Measurements from ENCODE around the gene DCTN4.
"Not testable (repeated sequence)": the region's sequence is repeated elsewhere in the genome, so short reads cannot be mapped to it uniquely, and the experiment has no call there.

The DCTN4 gene

GRCh38 chr5:150765799-150766169 lies 7.0 kb upstream of the DCTN4 start:
- DNase-seq (no peak), ATAC-seq (replicated peaks) (no peak)
- H3K36me3 Mint-ChIP-seq (ENCODE audit: insufficient read depth), result no peaks in the 10 kb centered on the region
- no peak overlapping the region for H3K4me3 Mint-ChIP-seq
- no peak overlapping the region for H3K27ac Mint-ChIP-seq
- peaks cover 24 to 31% of the 10 kb centered on the region in 2 donors for H3K27me3 Mint-ChIP-seq
- H3K9me3 Mint-ChIP-seq, result no peaks in the 10 kb centered on the region
- no peaks in the 10 kb centered on the region for H3K4me1 Mint-ChIP-seq (ENCODE audit: low read depth in 2 of 2)

DNA sequence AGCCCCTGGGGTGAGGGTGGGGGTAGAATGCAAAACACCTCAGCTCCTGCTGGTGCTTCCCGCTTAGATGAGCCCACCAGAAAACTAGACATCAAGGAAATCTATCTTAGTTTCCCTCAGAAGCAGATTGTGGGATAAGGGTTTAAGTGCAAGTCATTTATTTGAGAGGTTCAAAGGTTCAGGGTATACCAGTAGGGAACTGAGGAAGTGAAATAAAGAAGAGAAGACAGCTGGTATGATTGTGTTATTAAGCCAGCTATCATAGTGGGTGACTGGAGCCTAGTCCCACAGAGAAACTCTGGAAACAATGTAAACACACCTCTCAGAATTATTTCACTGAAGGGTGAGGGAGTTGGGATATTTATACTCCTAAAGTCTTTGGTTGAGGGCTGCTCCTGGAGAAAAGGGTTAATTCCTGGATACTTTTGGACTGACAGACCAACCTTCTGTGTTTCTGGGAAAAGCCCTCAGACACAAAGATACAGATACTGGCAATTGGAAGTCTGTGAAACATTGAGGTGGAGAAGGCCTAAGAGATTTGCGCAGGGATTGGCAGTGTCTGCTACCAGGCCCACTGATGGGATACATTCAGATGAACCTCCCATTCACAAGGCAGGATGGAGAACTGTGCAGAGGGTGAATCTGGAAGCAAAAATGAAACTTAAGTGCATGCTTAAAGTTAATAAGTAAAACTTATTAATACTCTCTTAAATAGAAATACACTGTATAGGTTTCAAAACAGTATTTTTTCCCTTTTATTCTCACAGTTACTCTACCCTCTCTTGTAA lies 6.4 kb upstream of the DCTN4 start:
- Mint-ChIP-seq H3K27ac (no peak overlapping the region), H3K4me1 (ENCODE audit: low read depth in 2 of 2) (no peaks in the 10 kb centered on the region), H3K4me3 (no peak overlapping the region), H3K36me3 (ENCODE audit: insufficient read depth) (no peaks in the 10 kb centered on the region), H3K27me3 (peaks cover 24 to 26% of the 10 kb centered on the region in 2 donors), H3K9me3 (no peaks in the 10 kb centered on the region)
- no peak for DNase-seq
- no peak for ATAC-seq (replicated peaks)

- DNase-seq, result no peak
- H3K27me3 Mint-ChIP-seq, result peaks cover 21 to 24% of the 10 kb centered on the region in 2 donors
- no peaks in the 10 kb centered on the region for H3K9me3 Mint-ChIP-seq
- H3K4me3 Mint-ChIP-seq, result no peak overlapping the region
- no peak overlapping the region for H3K27ac Mint-ChIP-seq
- no peaks in the 10 kb centered on the region for H3K36me3 Mint-ChIP-seq (ENCODE audit: insufficient read depth)
- peaks cover 0 to 3% of the 10 kb centered on the region in 2 donors for H3K4me1 Mint-ChIP-seq (ENCODE audit: low read depth in 2 of 2)
- ATAC-seq (replicated peaks), result no peak
Measured at GRCh38 chr5:150764530-150764929, 5.7 kb upstream of the DCTN4 start.

- Mint-ChIP-seq H3K27me3 (peaks cover 21 to 24% of the 10 kb centered on the region in 2 donors), H3K4me3 (no peak overlapping the region), H3K36me3 (ENCODE audit: insufficient read depth) (no peaks in the 10 kb centered on the region), H3K4me1 (ENCODE audit: low read depth in 2 of 2) (peaks cover 4 to 8% of the 10 kb centered on the region in 2 donors), H3K9me3 (no peaks in the 10 kb centered on the region), H3K27ac (no peak overlapping the region)
- ATAC-seq (replicated peaks) (no peak), DNase-seq (no peak)
Measured at GRCh38 chr5:150763023-150763769, 4.4 kb upstream of the DCTN4 start.

DNA sequence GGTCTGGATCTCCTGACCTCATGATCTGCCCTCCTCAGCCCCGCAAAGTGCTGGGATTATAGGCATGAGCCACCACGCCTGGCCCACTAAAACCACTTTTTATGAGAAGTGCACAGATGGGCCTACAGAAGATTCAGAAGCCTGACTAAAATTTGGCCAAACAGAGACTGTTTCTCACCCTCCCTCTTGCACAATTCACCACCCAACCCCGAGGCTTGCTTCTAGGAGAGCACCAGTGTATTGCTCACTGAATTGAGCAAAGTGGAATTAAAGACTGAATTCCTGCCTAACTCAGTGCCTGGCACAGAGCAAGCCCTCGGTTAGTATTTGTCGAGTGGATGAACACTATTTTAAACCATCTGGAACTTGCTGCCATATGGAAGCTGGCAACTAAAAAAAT lies 3.4 kb upstream of the DCTN4 start:
- Mint-ChIP-seq H3K36me3 (ENCODE audit: insufficient read depth) (peaks cover under 1% of the 10 kb centered on the region), H3K4me3 (no peak overlapping the region), H3K4me1 (ENCODE audit: low read depth in 2 of 2) (peaks cover 7 to 13% of the 10 kb centered on the region in 2 donors), H3K27ac (no peak overlapping the region), H3K9me3 (no peaks in the 10 kb centered on the region), H3K27me3 (peaks cover 16 to 21% of the 10 kb centered on the region in 2 donors)
- ATAC-seq (replicated peaks) (no peak), DNase-seq (no peak)

- no peaks in the 10 kb centered on the region for H3K9me3 Mint-ChIP-seq
- no peak for DNase-seq
- H3K4me1 Mint-ChIP-seq (ENCODE audit: low read depth in 2 of 2), result peaks cover 14 to 18% of the 10 kb centered on the region in 2 donors
- H3K36me3 Mint-ChIP-seq (ENCODE audit: insufficient read depth), result peaks cover 24% of the 10 kb centered on the region
- peaks cover 13 to 16% of the 10 kb centered on the region in 2 donors for H3K27me3 Mint-ChIP-seq
- no peak for ATAC-seq (replicated peaks)
- no peak overlapping the region for H3K27ac Mint-ChIP-seq
- H3K4me3 Mint-ChIP-seq, result no peak overlapping the region
Measured at GRCh38 chr5:150759334-150759583, 442 bp upstream of the DCTN4 start.

DNA sequence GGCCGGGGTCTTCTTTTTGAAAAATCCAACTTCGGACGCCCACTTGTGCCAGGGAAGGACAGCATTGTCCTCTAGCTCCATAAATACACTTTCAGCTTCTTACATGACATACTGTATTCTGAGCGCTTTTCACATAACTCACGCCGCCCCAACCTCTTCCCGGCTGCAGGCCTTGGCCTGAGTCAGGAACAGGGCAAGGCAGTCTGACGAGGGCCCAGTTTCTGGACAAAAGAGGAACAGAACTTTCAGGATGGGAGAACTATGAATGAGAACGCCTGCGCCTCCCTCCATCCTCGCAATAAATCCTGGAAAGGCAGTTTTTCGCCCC lies 650 bp downstream of the DCTN4 start:
- H3K36me3 Mint-ChIP-seq (ENCODE audit: insufficient read depth), result peaks cover 35% of the 10 kb centered on the region
- H3K4me1 Mint-ChIP-seq (ENCODE audit: low read depth in 2 of 2), result peaks cover 16 to 27% of the 10 kb centered on the region in 2 donors
- ATAC-seq (replicated peaks) (peak; percentile 6), DNase-seq (no peak)
- no peaks in the 10 kb centered on the region for H3K9me3 Mint-ChIP-seq
- H3K27me3 Mint-ChIP-seq, result peaks cover 8 to 10% of the 10 kb centered on the region in 2 donors
- H3K27ac Mint-ChIP-seq, result no peak overlapping the region
- no peak overlapping the region for H3K4me3 Mint-ChIP-seq

- DNase-seq (no peak), ATAC-seq (replicated peaks) (no peak)
- H3K9me3 Mint-ChIP-seq, result no peaks in the 10 kb centered on the region
- H3K4me1 Mint-ChIP-seq (ENCODE audit: low read depth in 2 of 2), result peaks cover 18 to 27% of the 10 kb centered on the region in 2 donors
- peaks cover 0 to under 1% of the 10 kb centered on the region in 2 donors for H3K27me3 Mint-ChIP-seq
- H3K4me3 Mint-ChIP-seq, result no peak overlapping the region
- peaks cover 45% of the 10 kb centered on the region for H3K36me3 Mint-ChIP-seq (ENCODE audit: insufficient read depth)
- no peak overlapping the region for H3K27ac Mint-ChIP-seq
Measured at GRCh38 chr5:150757087-150757649, 1.6 kb downstream of the DCTN4 start.

DNA sequence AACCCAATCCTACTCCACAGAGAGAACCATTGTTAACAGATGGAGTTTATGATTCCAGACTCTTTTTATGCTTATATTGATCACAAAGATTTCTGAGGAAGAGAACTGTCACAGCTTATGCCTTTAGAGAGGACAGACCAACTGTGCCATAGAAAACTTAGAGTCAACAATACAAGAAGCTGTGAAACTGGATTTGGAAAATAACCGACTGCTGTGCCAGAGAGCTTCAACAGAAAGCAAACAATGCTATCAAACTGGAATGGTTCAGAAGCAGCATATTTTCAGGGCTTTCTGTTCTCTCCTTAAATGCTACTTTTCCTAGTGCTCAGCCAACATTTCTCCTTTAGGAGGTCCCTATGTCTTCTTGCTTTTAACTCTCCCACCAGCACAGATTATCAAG lies 5.0 kb downstream of the DCTN4 start:
- ATAC-seq (replicated peaks) (no peak), DNase-seq (no peak)
- Mint-ChIP-seq H3K27ac (peak overlapping the region in 1 of 2 donors; percentile 85), H3K36me3 (ENCODE audit: insufficient read depth) (peaks cover 65% of the 10 kb centered on the region), H3K27me3 (no peaks in the 10 kb centered on the region), H3K9me3 (no peaks in the 10 kb centered on the region), H3K4me3 (no peak overlapping the region), H3K4me1 (ENCODE audit: low read depth in 2 of 2) (peaks cover 26 to 31% of the 10 kb centered on the region in 2 donors)

DNA sequence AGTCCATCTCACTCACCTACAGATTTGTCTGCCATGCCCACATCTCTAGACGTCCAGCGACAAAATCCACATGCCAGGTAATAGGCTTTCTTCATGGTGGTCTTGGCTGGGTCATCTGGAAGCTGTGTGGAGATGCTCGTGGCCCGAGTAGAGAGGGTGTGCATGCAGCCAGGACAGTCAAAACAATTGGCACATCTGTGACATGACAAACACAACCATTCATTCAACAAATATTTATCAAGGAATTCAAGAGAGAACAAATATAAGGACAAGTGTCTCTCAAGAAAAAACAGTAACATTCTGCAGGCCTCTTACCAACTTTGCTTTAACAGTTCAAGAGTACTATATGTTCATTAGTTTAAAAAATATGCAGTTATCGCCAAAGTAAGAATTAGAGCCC lies 5.4 kb downstream of the DCTN4 start:
- Mint-ChIP-seq H3K4me1 (ENCODE audit: low read depth in 2 of 2) (peaks cover 26 to 31% of the 10 kb centered on the region in 2 donors), H3K36me3 (ENCODE audit: insufficient read depth) (peaks cover 68% of the 10 kb centered on the region), H3K27ac (peak overlapping the region; percentile 59 to 85)

GRCh38 chr5:150751096-150751891 lies 7.5 kb downstream of the DCTN4 start:
- Mint-ChIP-seq H3K9me3 (no peaks in the 10 kb centered on the region), H3K4me1 (ENCODE audit: low read depth in 2 of 2) (peaks cover 23 to 27% of the 10 kb centered on the region in 2 donors), H3K4me3 (no peak overlapping the region), H3K27me3 (no peaks in the 10 kb centered on the region), H3K36me3 (ENCODE audit: insufficient read depth) (peaks cover 63% of the 10 kb centered on the region), H3K27ac (peak overlapping the region in 1 of 2 donors; percentile 78)
- ATAC-seq (replicated peaks) (no peak), DNase-seq (no peak)

More for the DNA sequence above, 5.4 kb downstream of the DCTN4 start:
- Mint-ChIP-seq H3K27me3 (no peaks in the 10 kb centered on the region), H3K4me3 (no peak overlapping the region), H3K9me3 (no peaks in the 10 kb centered on the region)
- ATAC-seq (replicated peaks), result no peak
- no peak for DNase-seq

DNA sequence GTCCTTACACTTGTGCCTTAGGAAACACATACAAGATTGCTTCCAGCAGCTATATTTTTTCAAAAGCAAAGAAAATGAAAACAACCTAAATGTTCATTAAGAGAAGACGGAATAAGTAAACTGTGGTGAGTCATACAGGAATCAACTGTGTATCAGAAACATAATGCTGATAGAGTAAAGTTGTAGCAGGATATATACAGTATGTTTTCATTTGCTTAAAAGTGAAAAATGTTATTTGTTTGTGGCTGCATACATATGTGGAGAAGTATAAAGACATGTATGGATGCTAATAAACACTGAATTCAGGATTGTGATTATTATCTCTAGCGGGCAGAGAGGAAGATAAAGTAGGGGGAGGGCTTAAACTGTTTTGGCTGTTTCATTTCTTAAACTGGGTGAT lies 8.3 kb downstream of the DCTN4 start:
- H3K27ac Mint-ChIP-seq, result peak overlapping the region; percentile 4 to 68
- H3K4me3 Mint-ChIP-seq, result no peak overlapping the region
- no peaks in the 10 kb centered on the region for H3K9me3 Mint-ChIP-seq
- no peak for ATAC-seq (replicated peaks)
- DNase-seq, result no peak
- H3K27me3 Mint-ChIP-seq, result no peaks in the 10 kb centered on the region
- peaks cover 24 to 32% of the 10 kb centered on the region in 2 donors for H3K4me1 Mint-ChIP-seq (ENCODE audit: low read depth in 2 of 2)
- peaks cover 54% of the 10 kb centered on the region for H3K36me3 Mint-ChIP-seq (ENCODE audit: insufficient read depth)

- H3K4me3 Mint-ChIP-seq; H3K9me3 Mint-ChIP-seq; DNase-seq; ATAC-seq (replicated peaks); H3K27me3 Mint-ChIP-seq: not testable (repeated sequence)
- H3K27ac Mint-ChIP-seq, result peak overlapping the region in 1 of 2 donors; percentile 72
- H3K36me3 Mint-ChIP-seq (ENCODE audit: insufficient read depth), result peaks cover 33% of the 10 kb centered on the region
- peaks cover 33 to 62% of the 10 kb centered on the region in 2 donors for H3K4me1 Mint-ChIP-seq (ENCODE audit: low read depth in 2 of 2)
Measured at GRCh38 chr5:150743142-150743488, 15.7 kb downstream of the DCTN4 start.
